GM13977 (cell line): ENCODE results near the gene PDXK.

ENCODE experiments used
- DNase-seq: peaks from one replicate; pipeline ENCODE4 v3.0.0; 2012; ENCODE audit warnings: low spot score
- in situ Hi-C: fragments of 300-500 bp; cut with MboI; formaldehyde crosslinking; loops from one replicate; pipeline ENCODE4 v1.12.0; 2022; ENCODE audit warnings: low sequenced_read_pairs, low pct_unique_long_range_greater_than_20kb, mixed read lengths, inconsistent platforms; ENCODE audit not compliant: unreplicated experiment
- TF ChIP-seq, protein P1 (sequence below): IDR thresholded peaks from 2 replicates; pipeline ENCODE4 v1.5.1; 2012; ENCODE audit warnings: mild to moderate bottlenecking, control low read depth; ENCODE audit not compliant: insufficient read depth; ENCODE audit errors: extremely low read depth, missing control alignments

PDXK gene

DNA sequence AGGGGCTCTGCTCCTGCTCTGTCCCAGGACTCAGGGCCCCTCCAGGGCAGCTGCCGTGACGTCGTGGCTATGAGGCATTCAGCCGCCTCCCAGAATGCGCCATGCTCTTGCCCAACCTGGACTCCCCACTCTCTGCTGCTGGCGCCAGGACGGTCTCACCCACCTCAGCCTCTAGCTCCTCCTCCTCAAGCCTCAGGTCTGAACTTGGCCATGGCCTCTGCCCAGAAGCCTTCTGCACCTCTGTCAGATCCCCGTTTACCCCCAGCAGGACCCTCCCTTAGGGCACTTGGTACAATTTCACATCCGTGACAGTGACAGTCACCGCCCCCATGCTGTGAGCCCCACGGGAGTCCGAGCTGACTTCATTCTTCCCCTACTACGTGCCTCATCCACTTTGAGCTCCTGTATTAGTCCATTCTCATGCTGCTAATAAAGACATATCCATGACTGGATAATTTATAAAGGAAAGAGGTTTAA is 52.3 kb downstream of the PDXK start:
- DNase-seq: no peak
- in situ Hi-C loops: no loop called here
- TF ChIP-seq, protein P1, sequence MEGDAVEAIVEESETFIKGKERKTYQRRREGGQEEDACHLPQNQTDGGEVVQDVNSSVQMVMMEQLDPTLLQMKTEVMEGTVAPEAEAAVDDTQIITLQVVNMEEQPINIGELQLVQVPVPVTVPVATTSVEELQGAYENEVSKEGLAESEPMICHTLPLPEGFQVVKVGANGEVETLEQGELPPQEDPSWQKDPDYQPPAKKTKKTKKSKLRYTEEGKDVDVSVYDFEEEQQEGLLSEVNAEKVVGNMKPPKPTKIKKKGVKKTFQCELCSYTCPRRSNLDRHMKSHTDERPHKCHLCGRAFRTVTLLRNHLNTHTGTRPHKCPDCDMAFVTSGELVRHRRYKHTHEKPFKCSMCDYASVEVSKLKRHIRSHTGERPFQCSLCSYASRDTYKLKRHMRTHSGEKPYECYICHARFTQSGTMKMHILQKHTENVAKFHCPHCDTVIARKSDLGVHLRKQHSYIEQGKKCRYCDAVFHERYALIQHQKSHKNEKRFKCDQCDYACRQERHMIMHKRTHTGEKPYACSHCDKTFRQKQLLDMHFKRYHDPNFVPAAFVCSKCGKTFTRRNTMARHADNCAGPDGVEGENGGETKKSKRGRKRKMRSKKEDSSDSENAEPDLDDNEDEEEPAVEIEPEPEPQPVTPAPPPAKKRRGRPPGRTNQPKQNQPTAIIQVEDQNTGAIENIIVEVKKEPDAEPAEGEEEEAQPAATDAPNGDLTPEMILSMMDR: no peak

GRCh38 chr21:43771698-43772424 is 52.9 kb downstream of the PDXK start:
- in situ Hi-C loops: no loop called here
- TF ChIP-seq, protein P1: no peak
- no peak for DNase-seq

DNA sequence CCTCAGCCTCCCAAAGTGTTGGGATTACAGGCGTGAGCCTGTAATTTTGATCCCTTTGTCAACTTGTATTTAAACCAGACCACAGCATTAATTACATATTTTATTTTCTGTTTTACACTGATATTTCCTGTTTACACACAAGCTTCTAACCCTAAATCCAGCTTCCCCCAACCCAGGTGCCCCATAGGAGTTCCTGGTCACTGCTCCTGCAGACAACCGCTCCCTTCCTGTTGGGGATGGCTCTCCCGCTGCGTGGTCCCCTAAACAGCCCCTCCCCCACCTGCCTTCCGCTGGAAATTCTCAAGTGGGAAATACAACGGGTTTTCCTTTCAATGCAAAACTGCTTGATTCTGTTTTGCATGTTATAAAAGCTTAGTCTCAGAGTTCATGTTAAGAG is 53.5 kb downstream of the PDXK start:
- no peak for DNase-seq
- in situ Hi-C loops: no loop called here
- TF ChIP-seq, protein P1: no peak

- in situ Hi-C loops: no loop called here
- no peak for DNase-seq
- TF ChIP-seq, protein P1: no peak
Measured at GRCh38 chr21:43774163-43774562, 55.2 kb downstream of the PDXK start.

- in situ Hi-C loops: no loop called here
Measured at GRCh38 chr21:43775190-43775589, 56.3 kb downstream of the PDXK start.

GRCh38 chr21:43775795-43776430 is 57.0 kb downstream of the PDXK start, which contains the start of gene CSTB:
Gene CSTB (minus strand): TSS chr21:43776308. CDS start chr21:43776269, 39 bp downstream.
- TF ChIP-seq, protein P1: peak; percentile 12
- in situ Hi-C loops: no loop called here
- peak; percentile 93 for DNase-seq

More at GRCh38 chr21:43775190-43775589, 56.3 kb downstream of the PDXK start:
- no peak for DNase-seq
- TF ChIP-seq, protein P1: no peak
